Neural progenitor cell (in vitro differentiated cells): ENCODE data around the gene GOLGA5.

Experiments
- CTCF ChIP-seq: fragments of 200-600 bp; sonication (generic); IDR thresholded peaks from 2 replicates; pipeline ENCODE4 v1.5.1; 2017; ENCODE audit warnings: antibody characterized with exemption, mild to moderate bottlenecking
- EZH2 ChIP-seq: fragments of 200-600 bp; sonication (generic); IDR thresholded peaks from 2 replicates; pipeline ENCODE4 v1.6.1; 2017; ENCODE audit warnings: antibody characterized with exemption, mild to moderate bottlenecking, moderate library complexity

GRCh38 chr14:92797935-92798653, 4.0 kb downstream of the GOLGA5 start:
- no peak for TF ChIP-seq EZH2
- TF ChIP-seq CTCF, result no peak
